OCI-LY1 (cell line): ENCODE data around the gene TRIO.

Experiments used
- H2AFZ ChIP-seq: fragments of 200-600 bp; sonication (generic), shearing (Covaris generic); 2 replicates; pipeline ENCODE4 v1.6.0; 2014; ENCODE audit warnings: antibody characterized with exemption, mild to moderate bottlenecking, low read length
- H3F3A ChIP-seq: fragments of 200-600 bp; sonication (generic), shearing (Covaris generic); 2 replicates; pipeline ENCODE4 v1.6.0; 2014; ENCODE audit warnings: mild to moderate bottlenecking, antibody characterized with exemption, low read length, moderate library complexity; ENCODE audit not compliant: insufficient read depth
- H3K27ac ChIP-seq: fragments of 200-600 bp; sonication (generic); 2 replicates; pipeline ENCODE4 v1.5.1; 2014; ENCODE audit warnings: low read length, mixed run types, mild to moderate bottlenecking, low read depth; ENCODE audit not compliant: poor library complexity, severe bottlenecking
- H3K27me3 ChIP-seq: fragments of 200-600 bp; sonication (generic); 2 replicates; pipeline ENCODE4 v1.6.0; 2014; ENCODE audit warnings: antibody characterized with exemption, mild to moderate bottlenecking, low read length, moderate library complexity; ENCODE audit not compliant: insufficient read depth
- H3K36me3 ChIP-seq: fragments of 200-600 bp; sonication (generic); 2 replicates; pipeline ENCODE4 v1.6.1; 2014; ENCODE audit warnings: mild to moderate bottlenecking, antibody characterized with exemption, low read length, moderate library complexity, mixed read lengths; ENCODE audit not compliant: insufficient read depth
- H3K4me1 ChIP-seq: fragments of 200-600 bp; sonication (generic); 2 replicates; pipeline ENCODE4 v1.5.1; 2014; ENCODE audit warnings: mild to moderate bottlenecking, low read length, moderate library complexity; ENCODE audit not compliant: insufficient read depth, severe bottlenecking
- H3K4me2 ChIP-seq: fragments of 200-600 bp; sonication (generic), shearing (Covaris generic); 2 replicates; pipeline ENCODE4 v1.6.1; 2014; ENCODE audit warnings: low read length
- H3K4me3 ChIP-seq: fragments of 200-600 bp; sonication (generic); 2 replicates; pipeline ENCODE4 v1.5.1; 2014; ENCODE audit warnings: low read length, low read depth, mild to moderate bottlenecking, mixed read lengths; ENCODE audit not compliant: poor library complexity, severe bottlenecking
- H3K79me2 ChIP-seq: fragments of 200-600 bp; shearing (Covaris generic); 2 replicates; pipeline ENCODE4 v1.6.1; 2016; ENCODE audit warnings: mixed run types, low read length, mixed read lengths; ENCODE audit not compliant: insufficient read depth
- H3K9ac ChIP-seq: fragments of 200-600 bp; sonication (generic), shearing (Covaris generic); 2 replicates; pipeline ENCODE4 v1.6.1; 2014; ENCODE audit warnings: mild to moderate bottlenecking, low read length, mixed read lengths
- H3K9me2 ChIP-seq: fragments of 200-600 bp; sonication (generic), shearing (Covaris generic); 2 replicates; pipeline ENCODE4 v1.6.1; 2014; ENCODE audit warnings: low read depth, mild to moderate bottlenecking, low read length, mixed read lengths
- H3K9me3 ChIP-seq: fragments of 200-600 bp; shearing (Covaris generic); 2 replicates; pipeline ENCODE4 v1.6.1; 2014; ENCODE audit warnings: low read length, mixed read lengths
- H4K20me1 ChIP-seq: fragments of 200-600 bp; sonication (generic), shearing (Covaris generic); 2 replicates; pipeline ENCODE4 v1.6.0; 2016; ENCODE audit warnings: mild to moderate bottlenecking, low read length; ENCODE audit not compliant: insufficient read depth
- EZH2 ChIP-seq: fragments of 200-600 bp; sonication (generic), shearing (Covaris generic); IDR thresholded peaks from 2 replicates; pipeline ENCODE4 v1.8.0; 2017; ENCODE audit warnings: borderline replicate concordance, mixed run types, mild to moderate bottlenecking, antibody characterized with exemption, low read length, moderate library complexity, mixed read lengths
- TF ChIP-seq, protein P1 (sequence below): fragments of 200-600 bp; sonication (generic), shearing (Covaris generic); IDR thresholded peaks from 2 replicates; pipeline ENCODE4 v1.5.1; 2017; ENCODE audit warnings: mild to moderate bottlenecking, antibody characterized with exemption, low read length, moderate library complexity, mixed read lengths

TRIO gene

DNA sequence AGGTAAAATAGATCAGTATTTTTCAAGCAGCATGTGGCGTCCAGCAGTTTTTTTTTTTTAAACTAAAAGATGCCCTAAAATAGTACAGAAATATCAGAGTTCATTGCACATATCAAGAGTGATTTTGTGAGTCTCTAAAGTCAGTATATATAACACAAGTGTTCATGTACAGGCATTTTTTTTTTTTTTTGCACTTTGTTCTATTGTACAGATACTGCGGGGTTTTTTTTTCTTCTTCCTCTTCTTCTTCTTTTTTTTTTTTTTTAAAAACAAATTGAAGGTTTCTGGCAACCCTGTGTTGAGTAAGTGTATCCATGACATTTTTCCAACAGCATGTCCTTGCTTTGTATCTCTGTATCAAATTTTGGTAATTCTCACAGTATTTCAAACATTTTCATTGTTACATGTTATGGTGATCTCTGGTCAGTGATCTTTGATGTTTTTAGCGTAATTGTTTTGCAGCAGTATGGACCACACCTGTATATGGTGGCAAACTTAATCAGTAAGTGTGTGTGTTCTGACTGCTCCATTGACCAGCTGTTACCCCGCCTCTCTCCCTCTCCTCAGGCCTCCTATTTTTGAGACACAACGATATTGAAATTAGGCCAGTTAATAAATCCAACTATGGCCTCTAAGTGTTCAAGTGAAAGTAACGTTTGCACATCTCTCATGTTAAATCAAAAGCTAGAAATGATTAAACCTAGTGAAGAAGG is 76.8 kb downstream of the TRIO start:
- no peaks in the 10 kb centered on the region for H3K79me2 ChIP-seq
- TF ChIP-seq, protein P1, sequence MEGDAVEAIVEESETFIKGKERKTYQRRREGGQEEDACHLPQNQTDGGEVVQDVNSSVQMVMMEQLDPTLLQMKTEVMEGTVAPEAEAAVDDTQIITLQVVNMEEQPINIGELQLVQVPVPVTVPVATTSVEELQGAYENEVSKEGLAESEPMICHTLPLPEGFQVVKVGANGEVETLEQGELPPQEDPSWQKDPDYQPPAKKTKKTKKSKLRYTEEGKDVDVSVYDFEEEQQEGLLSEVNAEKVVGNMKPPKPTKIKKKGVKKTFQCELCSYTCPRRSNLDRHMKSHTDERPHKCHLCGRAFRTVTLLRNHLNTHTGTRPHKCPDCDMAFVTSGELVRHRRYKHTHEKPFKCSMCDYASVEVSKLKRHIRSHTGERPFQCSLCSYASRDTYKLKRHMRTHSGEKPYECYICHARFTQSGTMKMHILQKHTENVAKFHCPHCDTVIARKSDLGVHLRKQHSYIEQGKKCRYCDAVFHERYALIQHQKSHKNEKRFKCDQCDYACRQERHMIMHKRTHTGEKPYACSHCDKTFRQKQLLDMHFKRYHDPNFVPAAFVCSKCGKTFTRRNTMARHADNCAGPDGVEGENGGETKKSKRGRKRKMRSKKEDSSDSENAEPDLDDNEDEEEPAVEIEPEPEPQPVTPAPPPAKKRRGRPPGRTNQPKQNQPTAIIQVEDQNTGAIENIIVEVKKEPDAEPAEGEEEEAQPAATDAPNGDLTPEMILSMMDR, result no peak
- no peak for TF ChIP-seq EZH2
- no peak overlapping the region for H3K9ac ChIP-seq
- H3K4me1 ChIP-seq, result no peaks in the 10 kb centered on the region
- H3K4me3 ChIP-seq, result no peak overlapping the region
- no peak overlapping the region for H3K27ac ChIP-seq
- no peak overlapping the region for H3K4me2 ChIP-seq
- H3K9me3 ChIP-seq, result no peaks in the 10 kb centered on the region
- H3K9me2 ChIP-seq, result no peaks in the 10 kb centered on the region
- no peak overlapping the region for H2AFZ ChIP-seq
- no peaks in the 10 kb centered on the region for H3F3A ChIP-seq
- no peaks in the 10 kb centered on the region for H3K36me3 ChIP-seq
- no peaks in the 10 kb centered on the region for H3K27me3 ChIP-seq
- H4K20me1 ChIP-seq, result no peaks in the 10 kb centered on the region

DNA sequence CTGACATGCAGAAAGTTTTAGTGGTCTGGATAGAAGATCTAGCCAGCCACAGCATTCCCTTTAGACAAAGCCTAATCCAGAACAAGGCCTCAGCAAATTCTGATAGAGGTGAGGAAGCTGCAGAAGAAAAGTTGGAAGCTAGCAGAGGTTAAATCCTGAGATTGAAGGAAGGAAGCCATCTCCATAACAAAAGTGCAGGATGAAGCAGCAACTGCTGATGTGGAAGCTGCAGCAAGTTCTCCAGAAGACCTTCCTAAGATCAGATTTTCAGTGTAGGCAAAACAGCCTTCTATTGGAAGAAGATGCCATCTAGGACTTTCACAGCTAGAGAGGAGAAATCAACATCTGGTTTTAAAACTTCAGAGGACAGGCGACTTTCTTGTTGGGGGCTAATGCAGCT is 77.5 kb downstream of the TRIO start:
- H3K9ac ChIP-seq, result no peak overlapping the region
- no peaks in the 10 kb centered on the region for H3F3A ChIP-seq
- H4K20me1 ChIP-seq, result no peaks in the 10 kb centered on the region
- H3K9me2 ChIP-seq, result no peaks in the 10 kb centered on the region
- TF ChIP-seq, protein P1, result no peak
- TF ChIP-seq EZH2, result no peak
- no peak overlapping the region for H3K4me2 ChIP-seq
- H3K4me3 ChIP-seq, result no peak overlapping the region
- H3K27ac ChIP-seq, result no peak overlapping the region
- no peaks in the 10 kb centered on the region for H3K4me1 ChIP-seq
- H3K79me2 ChIP-seq, result no peaks in the 10 kb centered on the region
- H3K9me3 ChIP-seq, result no peaks in the 10 kb centered on the region
- H2AFZ ChIP-seq, result no peak overlapping the region
- H3K27me3 ChIP-seq, result no peaks in the 10 kb centered on the region
- H3K36me3 ChIP-seq, result no peaks in the 10 kb centered on the region

DNA sequence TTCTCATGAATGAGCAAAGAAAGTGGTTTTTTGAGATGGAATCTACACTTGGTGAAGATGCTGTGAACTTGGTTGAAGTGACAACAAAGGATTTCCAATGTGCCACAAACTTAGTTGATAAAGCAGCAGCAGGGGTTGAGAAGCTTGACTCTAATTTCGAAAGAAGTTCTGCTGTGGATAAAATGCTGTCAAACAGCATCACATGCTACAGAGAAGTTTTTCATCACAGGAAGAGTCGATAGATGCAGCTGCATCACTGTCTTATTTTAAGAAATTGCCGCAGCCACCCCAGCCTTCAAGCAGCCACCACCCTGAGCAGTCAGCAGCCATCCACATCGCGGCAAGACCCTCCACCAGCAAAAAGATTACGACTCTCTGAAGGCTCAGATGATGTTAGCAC is 78.6 kb downstream of the TRIO start:
- H3K36me3 ChIP-seq, result no peaks in the 10 kb centered on the region
- H2AFZ ChIP-seq, result no peak overlapping the region
- no peak for TF ChIP-seq EZH2
- TF ChIP-seq, protein P1, result no peak
- no peak overlapping the region for H3K27ac ChIP-seq
- H3K4me1 ChIP-seq, result no peaks in the 10 kb centered on the region
- no peak overlapping the region for H3K9ac ChIP-seq
- no peaks in the 10 kb centered on the region for H4K20me1 ChIP-seq
- H3K79me2 ChIP-seq, result no peaks in the 10 kb centered on the region
- no peaks in the 10 kb centered on the region for H3K9me2 ChIP-seq
- H3K27me3 ChIP-seq, result no peaks in the 10 kb centered on the region
- no peaks in the 10 kb centered on the region for H3F3A ChIP-seq
- no peaks in the 10 kb centered on the region for H3K9me3 ChIP-seq
- H3K4me3 ChIP-seq, result no peak overlapping the region
- no peak overlapping the region for H3K4me2 ChIP-seq
